ENCODE data around the gene TENM4.

DNA sequence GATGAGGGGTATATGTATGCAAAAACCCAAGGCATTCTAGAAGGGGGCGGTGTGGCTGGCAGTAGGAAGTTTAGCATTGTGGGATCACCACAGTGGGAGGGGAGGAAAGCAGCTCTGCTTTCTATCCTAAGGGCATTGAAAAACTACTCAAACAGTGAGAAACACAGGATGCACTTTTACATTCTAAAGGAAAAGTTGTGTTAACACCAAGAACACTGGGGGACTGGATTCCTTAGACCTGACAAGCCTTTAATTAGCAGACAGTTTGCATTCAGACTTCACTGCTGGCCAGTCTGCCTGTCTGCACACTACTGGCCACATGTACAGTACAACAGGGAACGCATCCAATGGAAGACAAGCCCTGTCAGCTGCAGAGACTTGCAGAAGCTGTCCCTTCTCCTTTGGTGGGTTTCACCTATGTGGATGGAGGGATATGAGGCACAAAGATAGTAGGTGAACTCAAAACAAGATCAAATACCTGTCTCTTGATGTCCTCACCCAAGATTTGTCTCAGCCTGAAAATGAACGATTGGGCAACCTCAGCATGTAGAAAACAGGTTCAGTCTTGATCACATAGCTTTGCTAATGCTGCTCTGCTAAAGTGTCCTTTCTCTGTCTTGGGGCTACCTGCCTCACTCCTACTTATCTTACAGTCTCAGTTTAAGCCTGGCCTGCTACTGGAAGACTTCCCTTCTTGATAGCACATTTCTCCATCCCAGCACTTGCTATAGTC, 64.8 kb downstream of the TENM4 start:
- TF ChIP-seq CTCF (IDR thresholded peaks at IDR 0.05; ENCODE audit: low read depth, low read length, missing input control) = no peak
- no peak for TF ChIP-seq YY1 (IDR thresholded peaks at IDR 0.05)
- no peak for TF ChIP-seq TAF1 (conservative IDR thresholded peaks at IDR 0.05)
- TF ChIP-seq RAD21 (IDR thresholded peaks at IDR 0.05) = no peak
- no peak for TF ChIP-seq JUND (IDR thresholded peaks at IDR 0.05)
- no peak for TF ChIP-seq GABPA (IDR thresholded peaks at IDR 0.05 in 1 of 2, conservative IDR thresholded peaks at IDR 0.05 in 1 of 2)
- no peak for TF ChIP-seq MAX (IDR thresholded peaks at IDR 0.05)
- TF ChIP-seq SP1 (IDR thresholded peaks at IDR 0.05) = no peak
- TF ChIP-seq, protein P1, sequence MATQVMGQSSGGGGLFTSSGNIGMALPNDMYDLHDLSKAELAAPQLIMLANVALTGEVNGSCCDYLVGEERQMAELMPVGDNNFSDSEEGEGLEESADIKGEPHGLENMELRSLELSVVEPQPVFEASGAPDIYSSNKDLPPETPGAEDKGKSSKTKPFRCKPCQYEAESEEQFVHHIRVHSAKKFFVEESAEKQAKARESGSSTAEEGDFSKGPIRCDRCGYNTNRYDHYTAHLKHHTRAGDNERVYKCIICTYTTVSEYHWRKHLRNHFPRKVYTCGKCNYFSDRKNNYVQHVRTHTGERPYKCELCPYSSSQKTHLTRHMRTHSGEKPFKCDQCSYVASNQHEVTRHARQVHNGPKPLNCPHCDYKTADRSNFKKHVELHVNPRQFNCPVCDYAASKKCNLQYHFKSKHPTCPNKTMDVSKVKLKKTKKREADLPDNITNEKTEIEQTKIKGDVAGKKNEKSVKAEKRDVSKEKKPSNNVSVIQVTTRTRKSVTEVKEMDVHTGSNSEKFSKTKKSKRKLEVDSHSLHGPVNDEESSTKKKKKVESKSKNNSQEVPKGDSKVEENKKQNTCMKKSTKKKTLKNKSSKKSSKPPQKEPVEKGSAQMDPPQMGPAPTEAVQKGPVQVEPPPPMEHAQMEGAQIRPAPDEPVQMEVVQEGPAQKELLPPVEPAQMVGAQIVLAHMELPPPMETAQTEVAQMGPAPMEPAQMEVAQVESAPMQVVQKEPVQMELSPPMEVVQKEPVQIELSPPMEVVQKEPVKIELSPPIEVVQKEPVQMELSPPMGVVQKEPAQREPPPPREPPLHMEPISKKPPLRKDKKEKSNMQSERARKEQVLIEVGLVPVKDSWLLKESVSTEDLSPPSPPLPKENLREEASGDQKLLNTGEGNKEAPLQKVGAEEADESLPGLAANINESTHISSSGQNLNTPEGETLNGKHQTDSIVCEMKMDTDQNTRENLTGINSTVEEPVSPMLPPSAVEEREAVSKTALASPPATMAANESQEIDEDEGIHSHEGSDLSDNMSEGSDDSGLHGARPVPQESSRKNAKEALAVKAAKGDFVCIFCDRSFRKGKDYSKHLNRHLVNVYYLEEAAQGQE (IDR thresholded peaks at IDR 0.05) = no peak
- TF ChIP-seq ATF3 (IDR thresholded peaks at IDR 0.05) = no peak
- TF ChIP-seq FOXA1 (IDR thresholded peaks at IDR 0.05) = no peak
- no peak for TF ChIP-seq RXRA (IDR thresholded peaks at IDR 0.05)
